Mesenchymal stem cell (in vitro differentiated cells and primary cell): ENCODE results near the gene EVI5L.

ENCODE experiments used
- DNase-seq: peaks from one replicate; pipeline ENCODE4 v3.0.0-alpha.2; 2013
- H2AFZ ChIP-seq: one replicate; pipeline ENCODE4 v1.6.1; 2013; ENCODE audit warnings: low read depth, mild to moderate bottlenecking, control low read depth, inconsistent platforms, low read length, moderate library complexity
- H2AK5ac ChIP-seq: 2 replicates; pipeline ENCODE4 v1.6.1; 2013; ENCODE audit warnings: low read length, moderate library complexity, mild to moderate bottlenecking, inconsistent platforms; ENCODE audit not compliant: severe bottlenecking
- H2BK120ac ChIP-seq: one replicate; pipeline ENCODE4 v1.6.1; 2013; ENCODE audit warnings: low read depth, mild to moderate bottlenecking, inconsistent platforms, low read length, moderate library complexity
- H2BK12ac ChIP-seq, 2 experiments: one replicate each; pipeline ENCODE4 v1.6.1; 2013; ENCODE audit warnings: inconsistent platforms in 2 of 2, low read length in 2 of 2, mild to moderate bottlenecking in 2 of 2, moderate library complexity in 2 of 2, control low read depth in 1 of 2
- H2BK15ac ChIP-seq: one replicate; pipeline ENCODE4 v1.6.1; 2013; ENCODE audit warnings: mild to moderate bottlenecking, low read depth, inconsistent platforms; ENCODE audit not compliant: poor library complexity, severe bottlenecking
- H2BK5ac ChIP-seq: 2 replicates; pipeline ENCODE4 v1.6.1; 2013; ENCODE audit warnings: low read depth, mild to moderate bottlenecking, low read length, control low read depth, inconsistent platforms; ENCODE audit not compliant: poor library complexity, severe bottlenecking
- H3K14ac ChIP-seq, 2 experiments: one replicate each; pipeline ENCODE4 v1.6.1; 2013; ENCODE audit warnings: inconsistent platforms in 2 of 2, low read length in 2 of 2, control low read depth in 1 of 2, mild to moderate bottlenecking in 1 of 2, moderate library complexity in 1 of 2
- H3K18ac ChIP-seq, 2 experiments: one replicate each; pipeline ENCODE4 v1.6.1; 2013; ENCODE audit warnings: inconsistent platforms in 2 of 2, low read length in 2 of 2, control low read depth in 1 of 2, low read depth in 1 of 2, mild to moderate bottlenecking in 1 of 2
- H3K23ac ChIP-seq, 2 experiments: one replicate each; pipeline ENCODE4 v1.6.1; 2013; ENCODE audit warnings: inconsistent platforms in 2 of 2, low read length in 2 of 2, mild to moderate bottlenecking in 2 of 2, moderate library complexity in 2 of 2, control low read depth in 1 of 2
- H3K27ac ChIP-seq: 2 replicates; pipeline ENCODE4 v1.5.1; 2013; ENCODE audit warnings: mild to moderate bottlenecking, moderate library complexity, low read length, control low read depth, inconsistent platforms; ENCODE audit not compliant: poor library complexity, severe bottlenecking
- H3K27me3 ChIP-seq, 2 experiments: 2 replicates each; pipeline versions ENCODE4 v1.6.1 to v1.7.0; 2013; ENCODE audit warnings: low read length in 2 of 2, mild to moderate bottlenecking in 2 of 2, moderate library complexity in 2 of 2, control low read depth in 1 of 2, inconsistent platforms in 1 of 2; ENCODE audit not compliant: control insufficient read depth in 1 of 2, insufficient read depth in 1 of 2
- H3K36me3 ChIP-seq, 2 experiments: 2 replicates each; pipeline versions ENCODE4 v1.6.1 to v1.7.0; 2013; ENCODE audit warnings: low read length in 2 of 2, control low read depth in 1 of 2, inconsistent platforms in 1 of 2, low read depth in 1 of 2, mild to moderate bottlenecking in 1 of 2; ENCODE audit not compliant: insufficient read depth in 2 of 2, control insufficient read depth in 1 of 2
- H3K4ac ChIP-seq, 2 experiments: one replicate each; pipeline ENCODE4 v1.6.1; 2013; ENCODE audit warnings: inconsistent platforms in 2 of 2, low read length in 2 of 2, mild to moderate bottlenecking in 2 of 2, moderate library complexity in 2 of 2, control low read depth in 1 of 2, low read depth in 1 of 2
- H3K4me1 ChIP-seq: 2 replicates; pipeline ENCODE4 v1.6.1; 2013; ENCODE audit warnings: low read depth, low read length, control low read depth; ENCODE audit not compliant: control insufficient read depth, insufficient read depth
- H3K4me2 ChIP-seq: 2 replicates; pipeline ENCODE4 v1.6.1; 2013; ENCODE audit warnings: low read length, mild to moderate bottlenecking, inconsistent platforms; ENCODE audit not compliant: poor library complexity, severe bottlenecking
- H3K4me3 ChIP-seq, 2 experiments: 2 replicates each; pipeline versions ENCODE4 v1.5.1 to v1.7.0; 2013; ENCODE audit warnings: low read length in 2 of 2, mild to moderate bottlenecking in 2 of 2, control low read depth in 1 of 2, low read depth in 1 of 2; ENCODE audit not compliant: insufficient read depth in 1 of 2
- H3K79me1 ChIP-seq: replicated peaks from 2 replicates; pipeline ENCODE4 v1.6.1; 2013; ENCODE audit warnings: mild to moderate bottlenecking, control low read depth, low read length, inconsistent platforms; ENCODE audit not compliant: poor library complexity, severe bottlenecking
- H3K9ac ChIP-seq: 2 replicates; pipeline ENCODE4 v1.7.0; 2013; ENCODE audit warnings: mild to moderate bottlenecking, low read length, moderate library complexity
- H3K9me3 ChIP-seq: 2 replicates; pipeline ENCODE4 v1.7.0; 2013; ENCODE audit warnings: mild to moderate bottlenecking, low read length; ENCODE audit not compliant: control insufficient read depth
- H4K8ac ChIP-seq: one replicate; pipeline ENCODE4 v1.6.1; 2013; ENCODE audit warnings: inconsistent platforms, mild to moderate bottlenecking, low read length, moderate library complexity
- H4K91ac ChIP-seq: one replicate; pipeline ENCODE4 v1.6.1; 2013; ENCODE audit warnings: mild to moderate bottlenecking, low read length, inconsistent platforms
- WGBS: methylation state at CpG from one replicate; pipeline ENCODE4 v1.1.7; 2013; ENCODE audit warnings: mixed read lengths; 5-methylcytosine and 5-hydroxymethylcytosine counted together

Gene EVI5L

DNA sequence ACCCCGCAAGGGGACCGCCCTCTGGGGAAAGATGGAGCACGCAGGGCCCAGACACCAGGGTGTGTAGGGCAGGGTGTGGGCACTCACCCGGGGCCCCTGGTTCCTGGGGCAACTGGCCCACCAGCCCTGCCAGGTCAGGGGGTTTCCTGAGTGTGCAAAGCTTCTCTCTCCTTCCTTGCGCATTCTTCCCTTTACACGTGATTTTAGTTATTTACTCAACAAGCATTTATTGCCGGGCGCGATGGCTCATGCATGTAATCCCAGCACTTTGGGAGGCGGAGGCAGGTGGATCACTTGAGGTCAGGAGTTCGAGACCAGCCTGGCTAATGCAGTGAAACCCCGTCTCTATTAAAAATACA, 23.7 kb downstream of the EVI5L start:
- Histone ChIP-seq H3K14ac (no peak overlapping the region), H3K4ac (no peak overlapping the region), H2BK5ac (no peak overlapping the region), H3K9ac (no peak overlapping the region), H3K23ac (no peak overlapping the region), H2BK12ac (no peak overlapping the region), H2BK120ac (no peak overlapping the region), H3K4me3 (no peak overlapping the region), H3K9me3 (no peaks in the 10 kb centered on the region), H2BK15ac (no peak overlapping the region), H2AK5ac (no peak overlapping the region), H4K8ac (no peak overlapping the region), H3K18ac (no peak overlapping the region), H4K91ac (no peak overlapping the region), H3K4me1 (peaks cover 6% of the 10 kb centered on the region), H3K79me1 (no peaks in the 10 kb centered on the region), H3K27ac (no peak overlapping the region), H3K36me3 (peaks cover 0 to 36% of the 10 kb centered on the region in 2 experiments), H3K27me3 (no peaks in the 10 kb centered on the region), H3K4me2 (peak overlapping the region; percentile 40), H2AFZ (no peak overlapping the region)
- WGBS = 83% methylated on average over 12 of the region's 12 CpGs
- no peak for DNase-seq

GRCh38 chr19:7855426-7856108, 25.5 kb downstream of the EVI5L start:
- WGBS = 85% methylated on average over 23 of the region's 26 CpGs
- Histone ChIP-seq H2BK120ac (no peak overlapping the region), H3K9ac (no peak overlapping the region), H4K91ac (no peak overlapping the region), H4K8ac (no peak overlapping the region), H3K18ac (no peak overlapping the region), H3K23ac (no peak overlapping the region), H2AFZ (no peak overlapping the region), H2BK15ac (no peak overlapping the region), H3K14ac (no peak overlapping the region), H3K4me3 (no peak overlapping the region), H3K4ac (no peak overlapping the region), H2BK12ac (no peak overlapping the region), H3K9me3 (no peaks in the 10 kb centered on the region), H3K4me1 (peaks cover 6% of the 10 kb centered on the region), H2AK5ac (no peak overlapping the region), H3K79me1 (no peaks in the 10 kb centered on the region), H3K27ac (no peak overlapping the region), H3K27me3 (no peaks in the 10 kb centered on the region), H3K36me3 (peaks cover 0 to 33% of the 10 kb centered on the region in 2 experiments), H3K4me2 (no peak overlapping the region), H2BK5ac (no peak overlapping the region)
- no peak for DNase-seq

GRCh38 chr19:7856109-7856591, 26.1 kb downstream of the EVI5L start:
- H2BK5ac ChIP-seq = no peak overlapping the region
- no peak overlapping the region for H4K8ac ChIP-seq
- H2BK12ac ChIP-seq = no peak overlapping the region
- no peak overlapping the region for H3K4ac ChIP-seq
- no peak overlapping the region for H3K4me3 ChIP-seq
- no peak overlapping the region for H2AK5ac ChIP-seq
- H3K14ac ChIP-seq = no peak overlapping the region
- peaks cover 0 to 32% of the 10 kb centered on the region in 2 experiments for H3K36me3 ChIP-seq
- H3K4me1 ChIP-seq = peaks cover 6% of the 10 kb centered on the region
- no peaks in the 10 kb centered on the region for H3K79me1 ChIP-seq
- no peaks in the 10 kb centered on the region for H3K9me3 ChIP-seq
- no peak overlapping the region for H4K91ac ChIP-seq
- H3K18ac ChIP-seq = no peak overlapping the region
- no peak for DNase-seq
- no peak overlapping the region for H2AFZ ChIP-seq
- no peak overlapping the region for H3K23ac ChIP-seq
- 82% methylated on average over 12 of the region's 16 CpGs for WGBS
- H3K27ac ChIP-seq = no peak overlapping the region
- no peak overlapping the region for H3K9ac ChIP-seq
- H2BK120ac ChIP-seq = no peak overlapping the region
- no peak overlapping the region for H2BK15ac ChIP-seq
- no peak overlapping the region for H3K4me2 ChIP-seq
- H3K27me3 ChIP-seq = no peaks in the 10 kb centered on the region

GRCh38 chr19:7856679-7857663, 27.0 kb downstream of the EVI5L start:
- Histone ChIP-seq H3K9ac (no peak overlapping the region), H3K4ac (no peak overlapping the region), H3K27me3 (peaks cover 0 to 6% of the 10 kb centered on the region in 2 experiments), H3K9me3 (no peaks in the 10 kb centered on the region), H3K27ac (no peak overlapping the region), H3K4me3 (no peak overlapping the region), H2AFZ (no peak overlapping the region), H3K14ac (no peak overlapping the region), H4K8ac (no peak overlapping the region), H3K23ac (no peak overlapping the region), H2AK5ac (no peak overlapping the region), H3K79me1 (no peaks in the 10 kb centered on the region), H2BK5ac (no peak overlapping the region), H4K91ac (no peak overlapping the region), H2BK15ac (no peak overlapping the region), H3K4me2 (no peak overlapping the region), H3K18ac (no peak overlapping the region), H2BK12ac (no peak overlapping the region), H2BK120ac (no peak overlapping the region), H3K36me3 (peaks cover 0 to 30% of the 10 kb centered on the region in 2 experiments), H3K4me1 (peaks cover 11% of the 10 kb centered on the region)
- WGBS = 81% methylated on average over 33 of the region's 38 CpGs
- DNase-seq = no peak
